T-cell (primary cell): ENCODE data around the gene PLAC1. TPM values are rescaled to one million over a fixed set of nuclear protein-coding genes. Genes with fewer than 3 reads are reported as not detected.

Experiments used
- ATAC-seq, 4 experiments: fragments of 200-7000 bp in 3 of 4; fragments of 150-1000 bp in 1 of 4; cut with Tn5 transposase; replicated peaks in 1 of 4; 1 replicate in 3 of 4; 2 replicates in 1 of 4; pipeline ENCODE4 v1.10.0; 2021; ENCODE audit warnings: moderate library complexity in 3 of 4, mild to moderate bottlenecking in 2 of 4, moderate number of reproducible peaks in 1 of 4
- CTCF ChIA-PET, 2 donors: fragments of 300-600 bp; sonication (Branson Sonifier 250); formaldehyde crosslinking; loops; one replicate each; lab custom pipeline; 2022; ENCODE audit warnings: antibody characterized with exemption in 2 of 2; lab: Charles Lee
- POLR2A ChIA-PET, 2 donors: fragments of 300-600 bp; sonication (Branson Sonifier 250); formaldehyde crosslinking; loops; one replicate each; lab custom pipeline; 2022; ENCODE audit warnings: antibody characterized with exemption in 2 of 2; lab: Charles Lee
- DNase-seq, 35 experiments: peaks; one replicate each; pipeline versions ENCODE4 v3.0.0 to v3.0.0-alpha.2; 2013 to 2023
- H3K27ac ChIP-seq: one replicate; pipeline ENCODE4 v1.5.1; 2013; ENCODE audit warnings: low read length
- H3K27me3 ChIP-seq, 2 experiments: replicated peaks in 1 of 2; 1 replicate in 1 of 2; 2 replicates in 1 of 2; pipeline versions ENCODE4 v1.6.1 to v1.7.0; 2013; ENCODE audit warnings: low read length in 1 of 2, mixed read lengths in 1 of 2; ENCODE audit not compliant: control insufficient read depth in 2 of 2, insufficient read depth in 2 of 2; ENCODE audit errors: extremely low read depth in 1 of 2
- H3K36me3 ChIP-seq, 2 donors: 1 replicate in 1 of 2; 2 replicates in 1 of 2; pipeline versions ENCODE4 v1.6.1 to v1.7.0; 2013; ENCODE audit warnings: low read length in 1 of 2; ENCODE audit not compliant: control insufficient read depth in 2 of 2, insufficient read depth in 1 of 2; ENCODE audit errors: extremely low read depth in 1 of 2
- H3K4me1 ChIP-seq, 2 experiments: 1 replicate in 1 of 2; 2 replicates in 1 of 2; pipeline versions ENCODE4 v1.6.1 to v1.7.0; 2013; ENCODE audit warnings: low read length in 2 of 2, mixed read lengths in 1 of 2; ENCODE audit not compliant: insufficient read depth in 2 of 2, control insufficient read depth in 1 of 2; ENCODE audit errors: extremely low read depth in 1 of 2
- H3K4me3 ChIP-seq, 2 donors: 1 replicate in 1 of 2; 2 replicates in 1 of 2; pipeline versions ENCODE4 v1.5.1 to v1.7.0; 2013; ENCODE audit warnings: mild to moderate bottlenecking in 2 of 2, low read length in 1 of 2, moderate library complexity in 1 of 2; ENCODE audit not compliant: control insufficient read depth in 1 of 2; ENCODE audit errors: extremely low read depth in 1 of 2
- H3K9me3 ChIP-seq: 2 replicates; pipeline ENCODE4 v1.7.0; 2013
- H3K27ac Mint-ChIP-seq, 2 donors: one replicate each; pipeline ENCODE4 v1.8.0; 2020 to 2021; ENCODE audit warnings: mild to moderate bottlenecking in 2 of 2, mixed read lengths in 2 of 2
- H3K27me3 Mint-ChIP-seq, 2 donors: one replicate each; pipeline ENCODE4 v1.8.0; 2021 to 2022; ENCODE audit warnings: mixed read lengths in 2 of 2
- H3K36me3 Mint-ChIP-seq: one replicate; pipeline ENCODE4 v1.8.0; 2021; ENCODE audit warnings: mixed read lengths
- H3K4me1 Mint-ChIP-seq, 3 donors: one replicate each; pipeline ENCODE4 v1.8.0; 2020 to 2022; ENCODE audit warnings: mixed read lengths in 3 of 3, mild to moderate bottlenecking in 1 of 3
- H3K4me3 Mint-ChIP-seq, 3 donors: one replicate each; pipeline ENCODE4 v1.8.0; 2020 to 2022; ENCODE audit warnings: mild to moderate bottlenecking in 3 of 3, mixed read lengths in 3 of 3, moderate library complexity in 3 of 3
- H3K9me3 Mint-ChIP-seq, 3 donors: one replicate each; pipeline ENCODE4 v1.8.0; 2020 to 2022; ENCODE audit warnings: mixed read lengths in 3 of 3
- WGBS: methylation state at CpG from one replicate; pipeline ENCODE4 v1.1.5; 2013; ENCODE audit warnings: missing lambda C conversion rate; ENCODE audit not compliant: insufficient coverage; 5-methylcytosine and 5-hydroxymethylcytosine counted together
- total RNA-seq, 35 experiments: library from RNA in 6 of 35; stranded (reverse) in 6 of 35; fragments of 120-200 nt in 1 of 35; gene quantifications; one replicate each; pipeline versions ENCODE4 v1.2.1 to v1.2.4 and lab custom pipeline; 2013 to 2026

PLAC1 gene
- total RNA-seq, 5 donors from 2014 or later (not counting 1 experiment from before 2014, with no cell fraction given), result not detected

GRCh38 chrX:134520860-134521390, 137.3 kb downstream of the PLAC1 start:
- DNase-seq (peak in 1 of 35 experiments; percentile 16), ATAC-seq (no peak)
- H3K27ac ChIP-seq, result no peak overlapping the region
- H3K4me1 ChIP-seq, result no peaks in the 10 kb centered on the region
- Mint-ChIP-seq H3K27ac (no peak overlapping the region), H3K9me3 (no peaks in the 10 kb centered on the region), H3K4me3 (no peak overlapping the region), H3K36me3 (no peaks in the 10 kb centered on the region), H3K27me3 (peaks cover 0 to 5% of the 10 kb centered on the region in 2 donors), H3K4me1 (peaks cover 4 to 6% (median 5%) of the 10 kb centered on the region in 3 donors)
- H3K9me3 ChIP-seq, result no peaks in the 10 kb centered on the region
- WGBS, result no CpG with 5 or more reads among the region's 3 CpGs
- ChIA-PET POLR2A (no interaction called here), CTCF (interaction anchor here (1.0 to 1.1 kb wide), 2 partner anchors 20 to 262 kb away, joined by 4 to 7 read pairs; no protein-coding TSS in a partner anchor)
- no peak overlapping the region for H3K4me3 ChIP-seq
- no peaks in the 10 kb centered on the region for H3K36me3 ChIP-seq
- H3K27me3 ChIP-seq, result no peaks in the 10 kb centered on the region

Other genes starting within 250 kb of the PLAC1 start
- gene HPRT1, start 198.3 kb downstream of the PLAC1 start, total RNA-seq, result 10 to 100 TPM; 16.0 to 24.8 (median 17.6) TPM
- 10 to 100 TPM; 31.8 to 46.1 (median 37.5) TPM for gene PABIR2, start 138.7 kb upstream of the PLAC1 start, total RNA-seq